ENCODE results near the gene HMCN1. TPM values are rescaled to one million over a fixed set of nuclear protein-coding genes. Genes with fewer than 3 reads are reported as not detected.

The HMCN1 gene
- total and polyA plus RNA-seq, 4 donors = 1.5 to 6.8 (median 3.5) TPM

- no peaks in the 10 kb centered on the region for H3K36me3 ChIP-seq (ENCODE audit: control insufficient read depth in 4 of 4, insufficient read depth in 3 of 4, low read depth in 1 of 4, low read length in 3 of 4)
- H3K9ac ChIP-seq (ENCODE audit: low read depth in 1 of 2, low read length in 2 of 2) = no peak overlapping the region
- H3K4me3 ChIP-seq (ENCODE audit: low read depth in 1 of 3, low read length in 3 of 3) = no peak overlapping the region
- TF ChIP-seq FOXA1 (IDR thresholded peaks at IDR 0.05) (no peak), JUND (IDR thresholded peaks at IDR 0.05) (no peak), GABPA (IDR thresholded peaks at IDR 0.05 in 1 of 2, conservative IDR thresholded peaks at IDR 0.05 in 1 of 2) (no peak), CTCF (IDR thresholded peaks at IDR 0.05; ENCODE audit: low read depth, low read length, missing input control) (no peak), ATF3 (IDR thresholded peaks at IDR 0.05) (no peak), NR2F2 (IDR thresholded peaks at IDR 0.05) (no peak), HNF4G (IDR thresholded peaks at IDR 0.05) (no peak)
- TF ChIP-seq, protein P1, sequence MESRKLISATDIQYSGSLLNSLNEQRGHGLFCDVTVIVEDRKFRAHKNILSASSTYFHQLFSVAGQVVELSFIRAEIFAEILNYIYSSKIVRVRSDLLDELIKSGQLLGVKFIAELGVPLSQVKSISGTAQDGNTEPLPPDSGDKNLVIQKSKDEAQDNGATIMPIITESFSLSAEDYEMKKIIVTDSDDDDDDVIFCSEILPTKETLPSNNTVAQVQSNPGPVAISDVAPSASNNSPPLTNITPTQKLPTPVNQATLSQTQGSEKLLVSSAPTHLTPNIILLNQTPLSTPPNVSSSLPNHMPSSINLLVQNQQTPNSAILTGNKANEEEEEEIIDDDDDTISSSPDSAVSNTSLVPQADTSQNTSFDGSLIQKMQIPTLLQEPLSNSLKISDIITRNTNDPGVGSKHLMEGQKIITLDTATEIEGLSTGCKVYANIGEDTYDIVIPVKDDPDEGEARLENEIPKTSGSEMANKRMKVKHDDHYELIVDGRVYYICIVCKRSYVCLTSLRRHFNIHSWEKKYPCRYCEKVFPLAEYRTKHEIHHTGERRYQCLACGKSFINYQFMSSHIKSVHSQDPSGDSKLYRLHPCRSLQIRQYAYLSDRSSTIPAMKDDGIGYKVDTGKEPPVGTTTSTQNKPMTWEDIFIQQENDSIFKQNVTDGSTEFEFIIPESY (IDR thresholded peaks at IDR 0.05) = no peak
- peaks cover 1 to 45% (median 38%) of the 10 kb centered on the region in 4 donors for H3K4me1 ChIP-seq (ENCODE audit: control insufficient read depth in 4 of 4, insufficient read depth in 4 of 4, low read length in 3 of 4)
- DNase-seq (ENCODE audit: low spot score) = no peak
- H3K27me3 ChIP-seq (ENCODE audit: control insufficient read depth in 4 of 4, insufficient read depth in 4 of 4, low read length in 3 of 4) = no peaks in the 10 kb centered on the region
- 97% methylated on average over 1 of the region's 1 CpG for WGBS
- no peak overlapping the region for H3K27ac ChIP-seq (ENCODE audit: low read depth in 1 of 2, low read length in 2 of 2)
- H3K9me3 ChIP-seq (ENCODE audit: control insufficient read depth in 4 of 4, low read length in 3 of 4) = no peaks in the 10 kb centered on the region
These were observed 322.9 kb downstream of the HMCN1 start for GRCh38 chr1:186057086-186057485.

DNA sequence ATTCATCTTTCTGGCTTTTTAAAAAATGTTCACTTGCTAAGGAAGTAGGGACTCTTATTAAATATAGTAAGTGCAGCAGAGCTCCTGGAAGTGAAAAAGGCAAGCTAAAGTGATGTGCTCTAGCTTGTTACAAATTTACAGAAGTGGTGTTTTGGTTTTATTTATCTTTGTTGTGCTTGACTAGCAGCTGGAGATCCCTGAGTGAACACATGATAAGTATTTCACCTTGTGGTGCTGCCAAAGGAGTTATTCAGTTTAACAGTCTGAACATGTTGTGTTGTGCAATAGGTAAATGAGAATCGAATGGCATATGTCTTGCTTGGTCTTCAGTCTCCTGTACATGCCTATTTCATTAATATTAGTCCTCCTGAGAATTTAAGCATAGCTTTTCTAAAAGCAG, 325.1 kb downstream of the HMCN1 start:
- no peak overlapping the region for H3K9ac ChIP-seq (ENCODE audit: low read depth in 1 of 2, low read length in 2 of 2)
- 23% methylated on average over 1 of the region's 1 CpG for WGBS
- no peak overlapping the region for H3K4me3 ChIP-seq (ENCODE audit: low read depth in 1 of 3, low read length in 3 of 3)
- H3K36me3 ChIP-seq (ENCODE audit: control insufficient read depth in 4 of 4, insufficient read depth in 3 of 4, low read depth in 1 of 4, low read length in 3 of 4) = no peaks in the 10 kb centered on the region
- DNase-seq (ENCODE audit: low spot score) = no peak
- TF ChIP-seq JUND (IDR thresholded peaks at IDR 0.05) = no peak
- no peak for TF ChIP-seq TAF1 (conservative IDR thresholded peaks at IDR 0.05)
- TF ChIP-seq EGR1 (IDR thresholded peaks at IDR 0.05; ENCODE audit: low read depth in 2 of 2) = no peak
- TF ChIP-seq HNF4G (IDR thresholded peaks at IDR 0.05) = no peak
- peak in 1 of 2 donors; percentile 78 for TF ChIP-seq HNF4A (conservative IDR thresholded peaks at IDR 0.05)
- no peak for TF ChIP-seq CTCF (IDR thresholded peaks at IDR 0.05; ENCODE audit: low read depth, low read length, missing input control)
- peak; percentile 38 for TF ChIP-seq FOXA2 (IDR thresholded peaks at IDR 0.05)
- TF ChIP-seq, protein P1 (IDR thresholded peaks at IDR 0.05) = peak; percentile 37
- TF ChIP-seq REST (IDR thresholded peaks at IDR 0.05) = peak; percentile 14
- TF ChIP-seq RAD21 (IDR thresholded peaks at IDR 0.05) = peak in 1 of 2 donors; percentile 12
- peak; percentile 48 for TF ChIP-seq YY1 (IDR thresholded peaks at IDR 0.05)
- TF ChIP-seq NR2F2 (IDR thresholded peaks at IDR 0.05) = no peak
- TF ChIP-seq MAX (IDR thresholded peaks at IDR 0.05) = peak; percentile 50
- no peak for TF ChIP-seq FOXA1 (IDR thresholded peaks at IDR 0.05)
- TF ChIP-seq GABPA (IDR thresholded peaks at IDR 0.05 in 1 of 2, conservative IDR thresholded peaks at IDR 0.05 in 1 of 2) = peak in 1 of 2 donors; percentile 15
- TF ChIP-seq RXRA (IDR thresholded peaks at IDR 0.05) = peak in 1 of 2 donors; percentile 65
- TF ChIP-seq ATF3 (IDR thresholded peaks at IDR 0.05) = no peak
- H3K27ac ChIP-seq (ENCODE audit: low read depth in 1 of 2, low read length in 2 of 2) = peak overlapping the region; percentile 39 to 55
- H3K9me3 ChIP-seq (ENCODE audit: control insufficient read depth in 4 of 4, low read length in 3 of 4) = no peaks in the 10 kb centered on the region
- no peaks in the 10 kb centered on the region for H3K27me3 ChIP-seq (ENCODE audit: control insufficient read depth in 4 of 4, insufficient read depth in 4 of 4, low read length in 3 of 4)
- peaks cover 1 to 40% (median 36%) of the 10 kb centered on the region in 4 donors for H3K4me1 ChIP-seq (ENCODE audit: control insufficient read depth in 4 of 4, insufficient read depth in 4 of 4, low read length in 3 of 4)

Measured in liver (tissue), 9 donors.